Ishikawa (cell line): ENCODE measurements around the gene DAB2.

Source experiments
- EP300 ChIP-seq: IDR thresholded peaks from 2 replicates; pipeline ENCODE4 v1.6.1; 2012; ENCODE audit warnings: borderline replicate concordance
- RAD21 ChIP-seq: IDR thresholded peaks from 2 replicates; pipeline ENCODE4 v1.6.1; 2012; ENCODE audit warnings: low read depth

- TF ChIP-seq EP300 (no peak), RAD21 (no peak)
These were observed 19.1 kb upstream of the DAB2 start for GRCh38 chr5:39443911-39444310.
